ENCODE data around the gene PSMC3IP. TPM values are rescaled to one million over a fixed set of nuclear protein-coding genes. Genes with fewer than 3 reads are reported as not detected.
A peak's percentile ranks its signal among the peaks of the same experiment; 100 is the strongest.
"Not testable (repeated sequence)": the region's sequence is repeated elsewhere in the genome, so short reads cannot be mapped to it uniquely, and the experiment has no call there.

The PSMC3IP gene
- total RNA-seq, 1 experiment from 2014 or later = 31.9 TPM

- no peaks in the 10 kb centered on the region for H3K9me3 ChIP-seq (ENCODE audit: low read depth, low read length, poor library complexity, severe bottlenecking)
- no peak for DNase-seq (ENCODE audit: low spot score)
- no peaks in the 10 kb centered on the region for H3K27me3 ChIP-seq (replicated peaks; ENCODE audit: insufficient read depth, low read depth, low read length, poor library complexity)
- intact Hi-C loops (cut with micrococcal nuclease; ENCODE audit: unreplicated experiment) = no loop called here
- H3K27ac ChIP-seq (ENCODE audit: low read depth, low read length, poor library complexity, severe bottlenecking) = no peak overlapping the region
- ChIA-PET CTCF (no interaction called here), POLR2A (ENCODE audit: low non-redundant PET) (no interaction called here)
- no peak overlapping the region for H3K4me3 ChIP-seq (ENCODE audit: low read depth, low read length, poor library complexity, severe bottlenecking)
- peaks cover 4% of the 10 kb centered on the region for H3K4me1 ChIP-seq (ENCODE audit: insufficient read depth, low read length, poor library complexity, severe bottlenecking)
- TF ChIP-seq EZH2 (IDR thresholded peaks at IDR 0.05; ENCODE audit: borderline replicate concordance, low read depth, low read length, poor library complexity, severe bottlenecking) (no peak), CTCF (conservative IDR thresholded peaks at IDR 0.05; ENCODE audit: low read depth, low read length) (no peak)
- peaks cover 11% of the 10 kb centered on the region for H3K36me3 ChIP-seq (ENCODE audit: insufficient read depth, low read length, poor library complexity, severe bottlenecking)
- no TSS peak for BruUV-seq (replicated peaks)
These were observed 17.3 kb downstream of the PSMC3IP start for GRCh38 chr17:42560246-42560645.

DNA sequence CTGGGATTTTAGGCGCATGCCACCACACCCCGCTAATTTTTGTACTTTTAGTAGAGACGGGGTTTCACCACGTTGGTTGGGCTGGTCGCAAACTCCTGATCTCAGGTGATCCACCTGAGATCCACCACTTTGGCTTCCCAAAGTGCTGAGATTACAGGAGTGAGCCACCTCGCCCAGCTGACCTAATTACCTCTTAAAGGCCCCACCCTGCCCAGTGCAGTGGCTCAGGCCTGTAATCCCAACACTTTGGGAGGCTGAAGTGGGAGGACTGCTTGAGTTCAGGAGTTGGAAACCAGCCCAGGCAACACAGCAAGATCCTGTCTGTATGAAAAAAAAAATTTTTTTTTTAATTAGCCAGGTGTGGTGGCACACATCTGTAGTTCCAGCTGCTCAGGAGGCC, 18.5 kb downstream of the PSMC3IP start:
- H3K9me3 ChIP-seq (ENCODE audit: low read depth, low read length, poor library complexity, severe bottlenecking) = no peaks in the 10 kb centered on the region
- POLR2A ChIA-PET (ENCODE audit: low non-redundant PET) = no interaction called here
- peaks cover 1% of the 10 kb centered on the region for H3K36me3 ChIP-seq (ENCODE audit: insufficient read depth, low read length, poor library complexity, severe bottlenecking)
- peaks cover 4% of the 10 kb centered on the region for H3K4me1 ChIP-seq (ENCODE audit: insufficient read depth, low read length, poor library complexity, severe bottlenecking)
- TF ChIP-seq EZH2 (IDR thresholded peaks at IDR 0.05; ENCODE audit: borderline replicate concordance, low read depth, low read length, poor library complexity, severe bottlenecking) (no peak), CTCF (conservative IDR thresholded peaks at IDR 0.05; ENCODE audit: low read depth, low read length) (no peak)
- intact Hi-C loops (cut with micrococcal nuclease; ENCODE audit: unreplicated experiment) = no loop called here
- DNase-seq (ENCODE audit: low spot score) = no peak
- BruUV-seq (replicated peaks) = no TSS peak
- H3K4me3 ChIP-seq (ENCODE audit: low read depth, low read length, poor library complexity, severe bottlenecking) = no peak overlapping the region
- no peak overlapping the region for H3K27ac ChIP-seq (ENCODE audit: low read depth, low read length, poor library complexity, severe bottlenecking)
- CTCF ChIA-PET = no interaction called here
- no peaks in the 10 kb centered on the region for H3K27me3 ChIP-seq (replicated peaks; ENCODE audit: insufficient read depth, low read depth, low read length, poor library complexity)

GRCh38 chr17:42555961-42556617, 21.4 kb downstream of the PSMC3IP start:
- POLR2A ChIA-PET (ENCODE audit: low non-redundant PET); H3K27me3 ChIP-seq (replicated peaks; ENCODE audit: insufficient read depth, low read depth, low read length, poor library complexity); CTCF ChIA-PET; H3K4me3 ChIP-seq (ENCODE audit: low read depth, low read length, poor library complexity, severe bottlenecking); H3K36me3 ChIP-seq (ENCODE audit: insufficient read depth, low read length, poor library complexity, severe bottlenecking); H3K4me1 ChIP-seq (ENCODE audit: insufficient read depth, low read length, poor library complexity, severe bottlenecking); intact Hi-C loops (cut with micrococcal nuclease; ENCODE audit: unreplicated experiment); H3K27ac ChIP-seq (ENCODE audit: low read depth, low read length, poor library complexity, severe bottlenecking); DNase-seq (ENCODE audit: low spot score); H3K9me3 ChIP-seq (ENCODE audit: low read depth, low read length, poor library complexity, severe bottlenecking); BruUV-seq (replicated peaks): not testable (repeated sequence)

GRCh38 chr17:42555122-42555622, 22.4 kb downstream of the PSMC3IP start:
- Histone ChIP-seq H3K36me3 (ENCODE audit: insufficient read depth, low read length, poor library complexity, severe bottlenecking) (no peaks in the 10 kb centered on the region), H3K9me3 (ENCODE audit: low read depth, low read length, poor library complexity, severe bottlenecking) (no peaks in the 10 kb centered on the region), H3K27ac (ENCODE audit: low read depth, low read length, poor library complexity, severe bottlenecking) (peak overlapping the region; percentile 82), H3K4me1 (ENCODE audit: insufficient read depth, low read length, poor library complexity, severe bottlenecking) (no peaks in the 10 kb centered on the region), H3K4me3 (ENCODE audit: low read depth, low read length, poor library complexity, severe bottlenecking) (peak overlapping the region; percentile 64), H3K27me3 (replicated peaks; ENCODE audit: insufficient read depth, low read depth, low read length, poor library complexity) (no peaks in the 10 kb centered on the region)
- CTCF ChIA-PET = no interaction called here
- intact Hi-C loops (cut with micrococcal nuclease; ENCODE audit: unreplicated experiment) = no loop called here
- POLR2A ChIA-PET (ENCODE audit: low non-redundant PET) = no interaction called here
- DNase-seq (ENCODE audit: low spot score) = no peak
- TSS peak; percentile 86 for BruUV-seq (replicated peaks)
- TF ChIP-seq CTCF (conservative IDR thresholded peaks at IDR 0.05; ENCODE audit: low read depth, low read length) (no peak), EZH2 (IDR thresholded peaks at IDR 0.05; ENCODE audit: borderline replicate concordance, low read depth, low read length, poor library complexity, severe bottlenecking) (no peak)
